Activated CD8-positive, alpha-beta memory T cell treated with anti-CD3 and anti-CD28 coated beads, Interleukin-2, amount 50 U/mL, for 1 hour (primary cell): ENCODE measurements around the gene MIOX.
A peak's percentile ranks its signal among the peaks of the same experiment; 100 is the strongest.

Experiments used
- DNase-seq: peaks from one replicate; pipeline ENCODE4 v3.0.0-alpha.2; 2020; ENCODE audit errors: extremely low read depth

Gene MIOX

DNA sequence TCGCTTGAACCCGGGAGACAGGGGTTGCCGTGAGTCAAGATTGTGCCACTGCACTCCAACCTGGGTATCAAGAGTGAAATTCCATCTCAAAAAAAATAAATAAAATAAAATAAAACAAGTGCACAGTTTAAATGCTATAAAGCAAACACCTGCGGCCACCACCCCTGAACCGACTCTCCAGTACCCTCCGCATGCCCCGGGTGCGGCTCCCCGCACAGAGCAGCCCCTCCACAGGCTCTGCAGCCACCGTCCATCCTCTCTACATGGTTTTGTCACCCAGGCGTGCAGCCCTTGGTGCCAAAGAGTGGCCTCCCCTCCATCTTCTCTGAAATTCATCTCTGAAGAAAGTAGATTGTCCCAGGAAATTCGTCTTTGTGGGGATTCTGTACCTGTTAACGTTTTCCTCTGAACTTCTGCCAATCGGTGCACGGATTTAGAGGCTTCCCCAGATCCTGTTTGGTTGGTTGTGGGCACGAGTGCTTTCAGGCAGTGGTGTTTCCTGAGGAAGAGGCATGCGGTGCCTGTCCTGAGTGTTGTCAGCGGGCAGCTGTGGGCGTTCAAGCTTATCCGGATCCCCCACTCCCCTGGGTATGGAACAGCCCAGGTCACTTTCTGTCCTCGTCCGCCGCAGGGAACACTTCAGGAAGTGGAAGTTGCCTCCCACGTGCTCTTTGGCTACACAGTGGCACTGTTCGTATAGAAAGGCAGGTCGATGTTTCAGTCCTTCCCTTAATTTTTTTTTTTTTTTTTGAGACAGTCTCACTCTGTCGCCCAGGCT is 4.1 kb downstream of the MIOX start:
- DNase-seq = no peak

DNA sequence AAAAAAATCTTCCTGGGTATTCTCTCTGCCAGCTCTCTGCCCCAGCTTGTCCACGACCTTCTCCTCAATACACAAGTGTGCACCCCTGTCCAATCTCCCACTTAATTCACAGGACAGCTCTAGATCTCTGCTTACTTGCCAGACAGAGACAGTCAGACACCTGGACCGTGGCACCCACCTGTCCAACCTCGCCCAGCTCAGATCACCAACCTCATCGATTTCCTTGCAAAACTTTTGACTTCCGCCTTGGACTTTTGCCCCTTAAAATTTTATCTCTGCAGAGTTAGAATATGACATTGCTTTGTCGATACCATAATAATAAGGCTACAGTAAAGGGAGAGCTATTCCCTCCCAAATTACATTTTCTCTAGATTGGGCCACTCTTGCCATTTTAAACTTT is 10.4 kb downstream of the MIOX start:
- DNase-seq = no peak

DNA sequence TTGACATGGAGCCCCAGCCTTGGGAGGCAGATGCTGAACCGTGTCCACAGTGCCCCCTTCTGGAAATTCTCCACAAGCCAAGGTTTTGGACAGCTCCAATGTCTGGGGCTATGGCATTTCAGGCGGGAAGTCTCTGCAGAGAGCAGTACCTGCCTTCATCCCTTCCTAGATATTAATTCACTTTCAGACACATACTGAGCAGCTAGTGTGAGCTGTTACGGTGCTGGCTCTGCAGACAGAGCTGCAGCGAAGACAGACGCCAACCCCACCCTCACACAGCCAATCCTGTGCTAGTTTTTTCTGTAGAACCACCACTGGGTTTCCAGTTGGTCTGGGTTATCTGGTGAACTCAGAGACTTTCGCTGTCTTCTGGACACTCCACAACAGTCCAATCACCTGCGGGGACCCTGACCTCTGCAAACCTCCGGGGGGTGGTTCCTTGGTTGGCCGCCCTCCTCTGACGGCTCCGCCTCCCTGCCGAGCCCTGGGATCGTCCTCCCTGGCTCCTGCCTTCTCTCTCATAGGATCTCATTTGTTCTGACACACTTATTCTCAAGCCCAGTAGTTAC is 11.7 kb downstream of the MIOX start:
- DNase-seq = peak; percentile 29

DNA sequence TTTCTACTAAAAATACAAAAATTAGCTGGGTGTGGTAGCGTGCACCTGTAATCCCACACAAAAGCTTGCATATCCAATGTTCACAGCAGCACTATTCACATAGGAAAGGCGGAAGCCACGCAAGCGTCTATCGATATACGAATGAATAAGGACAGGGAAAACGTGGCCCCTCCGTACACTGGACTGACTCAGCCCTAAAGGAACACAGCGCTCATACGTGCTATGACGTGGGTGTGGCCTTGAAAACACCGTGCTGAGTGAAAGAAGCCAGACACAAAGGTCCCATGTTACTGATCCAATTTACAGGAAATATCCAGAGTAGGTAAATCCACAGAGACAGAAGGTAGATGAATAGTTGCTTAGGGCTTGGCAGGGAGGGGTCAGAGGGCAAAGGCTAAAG is 13.8 kb downstream of the MIOX start:
- no peak for DNase-seq

DNA sequence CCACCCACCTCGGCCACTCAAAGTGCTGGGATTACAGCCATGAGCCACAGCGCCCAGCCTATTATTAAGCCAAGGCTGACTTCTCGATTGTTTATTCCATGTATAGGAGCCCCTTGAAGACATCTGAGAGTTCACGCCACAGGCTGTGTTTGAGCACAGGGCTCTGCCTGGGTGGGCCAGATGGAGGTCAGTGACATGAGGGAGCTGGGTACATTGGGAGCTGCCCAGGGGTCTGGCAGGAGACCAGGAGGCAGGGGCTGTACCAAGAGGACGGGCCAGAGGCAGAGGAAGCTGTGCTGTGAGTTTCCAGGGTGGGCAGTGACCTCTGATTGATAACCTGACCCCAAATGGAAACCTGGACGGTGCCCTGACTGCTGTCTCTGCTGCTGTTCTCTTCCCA is 15.4 kb downstream of the MIOX start:
- DNase-seq = no peak

DNA sequence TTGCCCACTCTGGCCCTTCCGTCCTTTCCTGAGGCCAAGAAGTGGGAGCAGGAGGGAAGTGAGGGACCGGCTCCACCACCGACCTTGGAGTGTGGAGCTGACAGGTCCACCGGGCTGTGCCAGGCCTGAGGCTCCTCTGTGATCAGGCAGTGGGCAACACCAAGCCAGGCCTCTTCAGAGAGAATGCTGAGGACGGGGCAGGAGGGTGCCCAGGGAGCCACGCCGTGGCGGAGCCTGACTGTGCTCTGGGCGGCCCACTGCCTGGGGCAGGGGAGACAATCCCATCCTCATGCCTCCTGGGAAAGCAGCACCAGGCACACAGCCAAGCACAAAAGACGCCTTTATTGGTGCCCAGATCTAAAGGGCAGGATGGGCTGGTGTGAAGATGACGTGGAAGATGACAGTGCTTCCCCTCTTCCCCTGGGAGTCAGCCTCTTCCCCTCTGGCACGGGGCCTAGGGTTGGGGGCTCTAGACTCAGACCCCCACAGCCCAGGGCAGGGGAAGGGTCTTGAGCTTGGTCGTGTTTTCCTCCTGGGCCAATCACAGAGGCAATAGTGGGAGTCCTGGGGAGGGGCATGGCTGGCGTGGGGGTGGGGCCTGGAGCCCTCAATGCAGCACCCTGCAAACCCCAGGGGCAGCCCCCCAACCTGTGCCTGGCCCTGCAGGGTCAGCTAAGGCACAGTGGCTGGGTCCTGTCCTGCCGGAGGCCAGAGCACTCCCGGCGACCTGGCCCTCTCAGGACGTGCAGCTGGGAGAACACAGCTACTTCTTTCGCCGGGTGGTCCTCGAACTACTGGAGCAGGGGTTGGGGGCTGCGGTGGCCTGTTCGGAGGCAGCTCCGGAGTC is 16.2 kb downstream of the MIOX start:
- no peak for DNase-seq

DNA sequence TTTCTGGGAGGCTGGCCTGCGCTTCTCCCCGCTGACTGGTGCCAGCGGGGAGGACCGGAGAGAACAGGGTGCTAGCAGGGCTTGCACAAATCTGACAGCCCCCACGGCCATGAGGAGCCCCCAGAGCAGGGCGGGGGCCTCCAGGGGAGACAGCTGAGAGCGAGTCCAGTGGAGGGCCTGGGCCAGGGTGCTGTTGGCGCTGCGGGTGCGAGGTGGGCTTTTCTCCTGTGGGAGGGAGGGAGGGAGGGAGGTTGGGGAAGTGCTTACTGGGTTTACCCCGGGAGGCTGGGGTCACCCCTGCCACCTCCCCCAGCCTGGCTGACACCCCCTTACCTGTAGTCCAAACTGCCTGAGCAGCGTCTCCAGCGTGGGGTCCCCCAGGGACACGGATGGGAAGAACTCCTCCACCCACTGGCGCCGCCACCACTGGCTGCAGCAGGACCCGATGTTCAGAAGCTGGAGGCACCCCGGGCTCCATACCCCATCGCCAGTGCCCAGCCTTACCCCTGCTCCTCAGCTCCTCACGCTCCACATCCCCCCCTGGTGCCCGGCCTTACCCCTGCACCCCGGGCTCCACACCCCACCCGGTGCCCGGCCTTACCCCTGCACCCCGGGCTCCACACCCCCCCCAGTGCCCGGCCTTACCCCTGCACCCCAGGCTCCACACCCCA is 17.0 kb downstream of the MIOX start:
- DNase-seq = no peak

DNA sequence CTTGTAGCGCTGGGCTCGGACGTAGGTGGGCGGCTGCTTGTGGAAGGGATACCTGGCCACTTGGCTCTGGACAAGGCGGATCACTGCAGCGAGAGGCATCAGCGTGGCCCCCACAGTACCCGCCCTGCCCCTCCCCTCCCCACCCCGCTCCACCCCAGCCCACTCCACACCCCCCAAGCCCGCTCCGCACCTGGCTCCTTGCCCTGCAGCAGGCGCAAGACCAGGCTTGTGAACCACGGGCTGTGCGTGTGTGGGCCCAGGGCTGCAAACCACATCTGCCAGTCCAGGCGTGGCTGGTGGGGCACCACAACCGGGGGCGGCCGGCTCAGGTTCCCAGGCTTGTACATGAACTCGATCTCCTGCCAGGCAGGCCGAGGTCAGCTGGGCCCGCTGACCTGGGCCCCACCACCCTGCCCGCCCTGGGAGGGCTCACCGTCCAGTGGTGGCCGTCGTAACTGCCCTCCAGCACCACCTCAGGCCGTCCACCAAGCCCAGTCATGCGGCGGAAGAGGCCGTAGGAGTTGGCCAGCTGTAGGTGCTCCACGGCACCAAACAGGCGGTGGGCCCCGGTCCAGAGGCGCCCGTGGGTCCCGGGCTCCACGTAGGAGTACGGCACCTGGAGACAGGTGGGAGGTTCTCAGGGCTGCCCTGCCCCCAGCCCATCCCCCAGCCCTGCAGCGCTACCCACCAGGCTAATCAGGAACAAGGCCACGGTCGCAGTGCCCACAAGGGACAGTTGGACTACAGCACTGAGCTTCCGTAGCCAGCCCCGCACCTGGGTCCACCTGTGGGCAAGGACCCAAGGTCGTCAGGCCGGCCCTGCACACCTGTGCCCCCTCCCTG is 17.9 kb downstream of the MIOX start:
- no peak for DNase-seq

DNA sequence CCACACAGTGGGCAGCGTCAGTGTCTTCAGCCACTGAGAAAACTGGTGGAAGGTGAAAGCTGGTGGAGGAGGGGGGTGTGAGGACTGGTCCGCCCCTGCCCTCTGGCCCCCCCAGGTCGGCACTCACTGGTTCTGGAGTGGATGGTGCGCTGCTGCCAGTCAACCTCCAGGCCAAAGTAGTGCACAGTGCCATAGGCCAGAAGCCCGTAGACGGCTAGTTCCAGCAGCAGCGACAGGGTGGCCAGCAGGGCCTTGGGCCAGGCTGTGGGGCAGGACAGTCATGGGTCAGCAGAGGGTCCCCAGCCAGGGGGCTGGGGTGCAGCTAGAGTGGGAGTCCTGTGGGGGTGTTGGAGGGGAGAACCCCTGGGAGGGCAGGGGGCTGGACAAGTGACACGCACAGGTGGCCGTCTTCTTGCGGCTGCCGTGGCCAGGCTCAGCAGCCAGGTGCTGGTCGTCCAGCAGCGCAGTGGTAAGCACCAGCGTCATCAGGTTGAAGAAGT is 18.7 kb downstream of the MIOX start:
- DNase-seq = no peak

DNA sequence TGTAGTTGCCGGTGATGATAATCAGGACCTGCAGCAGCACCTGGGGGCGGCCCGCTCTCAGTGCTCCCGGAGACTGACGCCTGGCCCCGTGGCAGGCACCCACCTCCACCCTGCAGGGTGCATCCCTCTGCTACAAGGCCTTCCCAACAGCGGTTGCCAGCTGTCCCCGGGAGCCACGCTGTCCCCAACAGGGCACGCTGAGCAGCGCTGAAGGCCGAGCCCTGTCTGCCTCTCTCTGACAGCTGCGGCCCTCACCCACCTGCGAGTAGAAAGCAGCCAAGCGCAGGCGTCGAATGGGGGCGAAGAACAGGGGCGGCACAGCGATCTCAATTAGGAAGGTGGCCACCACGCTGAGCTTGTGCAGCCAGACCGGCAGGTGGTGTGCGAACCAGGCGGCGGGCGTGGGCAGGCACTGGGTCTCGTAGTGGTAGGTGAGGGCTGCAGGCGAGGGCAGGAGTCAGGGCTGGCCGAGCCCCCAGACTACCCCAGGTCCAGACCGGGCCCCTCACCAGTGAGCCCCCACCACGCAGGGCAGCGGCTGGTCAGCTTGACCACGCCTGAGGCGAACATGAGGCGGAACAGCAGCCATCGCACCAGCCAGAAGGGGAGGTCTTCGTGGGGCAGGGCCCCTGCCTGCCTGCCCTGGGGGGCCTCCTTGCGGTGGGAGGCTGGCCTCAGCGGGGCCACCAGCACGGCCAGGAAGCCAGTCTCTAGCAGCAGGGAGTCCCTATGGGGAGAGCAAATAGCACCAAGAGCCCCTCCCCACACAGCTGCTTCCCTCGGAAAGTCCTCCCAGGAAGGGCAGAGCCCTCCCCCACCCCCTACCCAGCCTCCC is 19.3 kb downstream of the MIOX start:
- no peak for DNase-seq

DNA sequence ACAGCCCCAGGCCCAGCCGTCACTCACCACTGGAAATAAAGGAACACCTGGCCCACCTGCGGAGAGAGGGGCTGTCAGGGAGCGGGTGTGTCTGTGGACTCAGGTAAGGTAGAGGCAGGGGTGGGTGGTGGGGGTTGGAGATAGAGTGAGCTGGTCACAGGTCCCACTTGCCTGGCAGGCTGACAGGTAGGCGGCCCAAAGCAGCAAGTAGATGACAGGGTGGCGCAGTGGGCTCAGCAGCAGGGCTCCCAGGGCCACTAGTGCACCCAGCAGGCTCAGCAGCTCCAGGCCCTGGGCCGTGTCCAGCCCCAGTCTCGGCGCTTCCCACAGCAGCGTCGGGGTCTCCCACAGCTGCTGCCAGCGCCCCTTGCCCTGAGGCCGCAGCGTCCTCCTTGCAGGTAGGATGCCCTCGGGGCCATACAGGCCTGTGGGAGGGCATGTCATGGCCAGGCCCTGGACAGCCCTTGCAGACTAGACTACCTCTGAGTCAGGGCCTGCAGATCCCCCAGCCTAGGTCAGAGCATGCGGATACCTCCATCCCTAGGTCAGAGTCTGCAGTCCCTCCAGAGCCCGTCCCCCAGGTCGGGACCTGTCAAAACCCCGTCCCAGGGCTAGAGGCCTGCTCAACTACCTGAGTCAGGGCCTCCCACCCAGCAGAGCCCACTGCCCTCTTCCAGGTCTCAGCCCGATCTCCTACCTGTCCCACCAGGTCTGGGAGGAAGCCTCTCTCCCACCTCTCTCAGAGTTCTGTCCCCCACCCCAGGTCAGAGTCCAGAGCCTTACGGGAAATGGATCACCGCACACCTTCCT is 20.2 kb downstream of the MIOX start:
- DNase-seq = no peak

DNA sequence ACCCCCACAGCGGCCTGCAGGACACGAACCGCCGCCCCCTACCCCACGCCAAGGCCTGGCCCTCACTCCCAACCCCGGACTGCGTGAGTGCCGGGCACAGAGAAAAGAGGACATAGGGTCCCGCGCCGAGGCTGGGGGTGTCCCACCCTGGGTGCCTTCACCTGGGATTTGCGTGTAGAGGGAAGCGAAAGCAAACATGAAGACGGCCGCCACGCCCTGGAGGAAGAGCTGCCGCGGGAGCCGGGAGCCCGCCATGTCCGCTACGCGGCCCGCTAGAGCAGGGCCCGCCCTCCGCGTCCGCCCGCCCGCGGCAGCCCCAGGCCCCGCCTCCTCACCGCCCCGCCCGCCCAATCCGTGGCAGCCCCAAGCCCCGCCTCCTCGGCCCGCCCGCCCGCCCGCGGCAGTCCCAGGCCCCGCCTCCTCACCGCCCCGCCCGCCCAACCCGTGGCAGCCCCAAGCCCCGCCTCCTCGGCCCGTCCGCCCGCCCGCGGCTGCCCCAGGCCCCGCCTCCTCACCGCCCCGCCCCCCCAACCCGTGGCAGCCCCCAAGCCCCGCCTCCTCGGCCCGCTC is 20.8 kb downstream of the MIOX start, which contains the start of gene LMF2:
LMF2 (minus strand) TSS at position 282 of the 570 bp plus-strand sequence; CDS start at position 255, 27 bp downstream.
- peak; percentile 81 for DNase-seq

DNA sequence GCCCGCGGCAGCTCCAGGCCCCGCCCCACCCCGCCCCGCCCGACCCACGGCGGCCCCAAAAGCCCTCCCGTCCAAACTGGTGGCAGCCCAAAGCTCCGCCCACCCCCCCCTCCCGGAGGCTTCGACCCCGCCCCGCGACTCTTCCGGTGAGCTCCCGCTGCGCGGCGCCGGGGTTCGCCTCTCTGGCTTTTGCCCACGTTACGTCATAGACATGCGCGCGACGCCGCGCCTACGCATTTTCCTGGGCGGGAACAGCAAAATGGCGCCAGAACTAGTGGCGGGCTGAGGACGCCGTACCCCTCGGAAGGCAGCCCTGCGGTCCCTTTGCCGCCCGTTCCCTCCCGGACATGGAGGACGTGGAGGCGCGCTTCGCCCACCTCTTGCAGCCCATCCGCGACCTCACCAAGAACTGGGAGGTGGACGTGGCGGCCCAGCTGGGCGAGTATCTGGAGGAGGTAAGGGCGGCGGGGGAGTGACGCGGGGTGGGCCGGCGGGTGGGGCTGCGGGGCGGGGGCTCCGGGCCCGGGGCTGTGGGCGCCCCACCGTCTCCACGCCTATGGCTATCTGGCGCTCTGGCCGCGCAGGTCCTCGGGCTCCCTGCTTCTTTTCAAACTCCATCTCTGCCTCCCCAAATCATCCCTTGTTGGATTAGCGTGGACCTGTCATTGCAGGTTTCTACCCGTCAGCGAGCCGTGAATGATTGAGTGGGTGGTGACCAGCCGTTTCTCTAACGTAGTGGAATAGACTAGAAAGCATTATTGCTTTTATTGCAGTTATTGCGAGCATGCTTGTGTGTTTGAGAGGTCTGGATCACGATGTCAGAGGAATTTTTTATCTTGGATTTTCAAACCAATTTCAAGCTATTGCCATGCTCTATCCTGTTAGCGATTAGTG is 21.6 kb downstream of the MIOX start, which contains the start of gene NCAPH2:
NCAPH2 (plus strand) TSS at position 234 of the 894 bp plus-strand sequence; CDS start at position 348, 114 bp downstream.
- peak; percentile 94 for DNase-seq

DNA sequence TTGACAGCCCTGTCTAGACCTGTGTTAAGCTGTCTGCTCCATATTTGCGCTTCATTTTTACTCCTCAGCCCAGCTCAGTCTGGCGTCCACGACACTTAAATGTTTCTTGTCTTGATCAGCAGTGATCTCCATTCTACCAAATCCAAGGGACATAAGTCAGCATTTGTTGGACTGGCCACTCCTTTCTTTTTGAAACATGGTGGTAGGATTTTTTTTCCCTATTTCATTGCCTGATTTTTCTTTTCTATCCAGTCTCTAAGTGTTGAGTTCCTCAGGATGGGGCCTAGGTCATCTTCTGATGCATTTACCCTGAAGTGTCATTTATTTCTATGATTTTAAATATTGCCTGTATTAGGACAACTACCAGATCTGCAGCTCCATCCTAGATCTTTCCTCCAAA is 22.2 kb downstream of the MIOX start:
- no peak for DNase-seq

DNA sequence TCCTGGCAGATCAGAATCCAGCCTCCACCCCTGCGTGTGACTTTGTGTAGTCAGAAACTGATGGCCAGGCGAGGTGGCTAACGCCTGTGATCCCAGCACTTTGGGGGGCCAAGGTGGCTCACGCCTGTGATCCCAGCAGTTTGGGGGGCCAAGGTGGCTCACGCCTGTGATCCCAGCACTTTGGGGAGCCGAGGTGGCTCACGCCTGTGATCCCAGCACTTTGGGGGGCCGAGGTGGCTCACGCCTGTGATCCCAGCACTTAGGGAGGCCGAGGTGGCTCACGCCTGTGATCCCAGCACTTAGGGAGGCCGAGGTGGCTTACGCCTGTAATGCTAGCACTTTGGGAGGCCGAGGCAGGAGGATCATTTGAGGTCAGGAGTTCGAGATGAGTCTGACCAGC is 26.5 kb downstream of the MIOX start:
- no peak for DNase-seq

DNA sequence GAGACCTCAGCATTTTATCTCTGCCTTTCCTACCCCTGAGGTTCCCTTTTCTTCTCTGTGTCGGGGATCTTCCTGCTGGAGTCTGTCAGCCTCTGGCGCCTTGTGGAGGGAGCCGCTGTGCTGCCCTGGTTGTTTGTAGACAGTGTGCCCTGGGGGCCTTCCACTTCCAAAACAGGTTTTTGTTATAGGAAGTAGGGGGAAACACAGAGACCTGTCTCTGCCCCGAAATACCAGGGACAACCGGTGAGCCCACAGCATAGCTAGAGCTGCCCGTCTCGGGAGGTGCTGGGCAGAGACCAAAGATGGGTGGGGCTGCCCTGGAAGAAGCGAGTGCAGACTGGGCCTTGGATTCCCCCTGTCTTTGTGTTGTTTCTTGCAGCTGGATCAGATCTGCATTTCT is 29.4 kb downstream of the MIOX start:
- no peak for DNase-seq

DNA sequence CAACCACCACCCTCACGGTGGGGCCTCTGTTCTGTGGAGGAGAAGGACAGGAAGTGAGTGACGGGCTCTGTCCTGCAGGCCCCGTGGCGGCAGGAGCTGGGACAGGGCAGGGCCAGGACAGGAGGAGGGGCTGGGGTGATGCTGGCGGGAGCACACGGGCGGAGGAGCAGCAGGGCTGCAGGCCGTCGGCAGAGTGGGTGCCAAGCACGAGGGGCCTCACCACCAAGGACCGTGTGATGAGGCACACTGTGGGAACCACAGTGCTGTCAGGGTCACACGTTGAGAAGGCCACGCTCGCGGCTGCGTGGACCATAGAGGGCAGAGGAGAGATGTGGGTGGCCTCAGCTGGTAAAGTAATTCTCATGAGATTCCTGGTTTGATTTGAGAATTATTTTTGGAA is 30.2 kb downstream of the MIOX start:
- DNase-seq = no peak
